Activated B cell treated with CpG ODN at 0.5 μM for 24 hours (primary cell): ENCODE results near the gene SSBP2. TPM values are rescaled to one million over a fixed set of nuclear protein-coding genes. Genes with fewer than 3 reads are reported as not detected.

ENCODE experiments used
- ATAC-seq: fragments of 200-7000 bp; cut with Tn5 transposase; one replicate; pipeline ENCODE4 v1.10.0; 2021; ENCODE audit warnings: low read depth, mild to moderate bottlenecking, moderate library complexity
- CTCF ChIA-PET: fragments of 350-600 bp; sonication (Branson Sonifier 250); formaldehyde crosslinking; loops from one replicate; lab custom pipeline; 2021; ENCODE audit warnings: antibody characterized with exemption; lab: Charles Lee
- POLR2A ChIA-PET: fragments of 350-600 bp; sonication (Branson Sonifier 250); formaldehyde crosslinking; loops from one replicate; lab custom pipeline; 2021; ENCODE audit warnings: antibody characterized with exemption; lab: Charles Lee
- DNase-seq: peaks from one replicate; pipeline ENCODE4 v3.0.0; 2022
- H3K27ac Mint-ChIP-seq: one replicate; pipeline ENCODE4 v1.8.0; 2020; ENCODE audit warnings: mixed read lengths
- H3K27me3 Mint-ChIP-seq: one replicate; pipeline ENCODE4 v1.8.0; 2021; ENCODE audit warnings: mixed read lengths
- H3K36me3 Mint-ChIP-seq: one replicate; pipeline ENCODE4 v1.8.0; 2021; ENCODE audit warnings: low read depth, mixed read lengths
- H3K4me1 Mint-ChIP-seq: one replicate; pipeline ENCODE4 v1.8.0; 2021; ENCODE audit warnings: mixed read lengths
- H3K4me3 Mint-ChIP-seq: one replicate; pipeline ENCODE4 v1.8.0; 2020; ENCODE audit warnings: mild to moderate bottlenecking, mixed read lengths
- H3K9me3 Mint-ChIP-seq: one replicate; pipeline ENCODE4 v1.8.0; 2020; ENCODE audit warnings: mixed read lengths
- CTCF ChIP-seq: fragments of 200-600 bp; IDR thresholded peaks from one replicate; pipeline ENCODE4 v1.8.0; 2022; ENCODE audit warnings: antibody characterized with exemption, mild to moderate bottlenecking
- intact Hi-C: fragments of 100-400 bp; cut with micrococcal nuclease; formaldehyde crosslinking; loops from one replicate; pipeline ENCODE4 v1.15.1; 2024
- total RNA-seq: library from RNA; stranded (reverse); gene quantifications from 2 replicates; pipeline ENCODE4 v1.2.3, GENCODE V29; 2022

The SSBP2 gene
- total RNA-seq, 1 donor from 2014 or later, result 26.2 TPM

- ATAC-seq (no peak), DNase-seq (no peak)
- ChIA-PET POLR2A (no interaction called here), CTCF (no interaction called here)
- peaks cover 2% of the 10 kb centered on the region for H3K27me3 Mint-ChIP-seq
- no peaks in the 10 kb centered on the region for H3K9me3 Mint-ChIP-seq
- intact Hi-C loops, result no loop called here
- TF ChIP-seq CTCF, result no peak
- no peaks in the 10 kb centered on the region for H3K4me1 Mint-ChIP-seq
- no peak overlapping the region for H3K4me3 Mint-ChIP-seq
- no peak overlapping the region for H3K27ac Mint-ChIP-seq
- H3K36me3 Mint-ChIP-seq, result no peaks in the 10 kb centered on the region
Measured at GRCh38 chr5:81383867-81384266, 367.0 kb downstream of the SSBP2 start.

GRCh38 chr5:81371354-81371876 is 379.5 kb downstream of the SSBP2 start:
- ChIA-PET POLR2A (no interaction called here), CTCF (no interaction called here)
- peaks cover 17% of the 10 kb centered on the region for H3K27me3 Mint-ChIP-seq
- intact Hi-C loops, result no loop called here
- H3K36me3 Mint-ChIP-seq, result no peaks in the 10 kb centered on the region
- H3K4me3 Mint-ChIP-seq, result no peak overlapping the region
- ATAC-seq (no peak), DNase-seq (no peak)
- H3K27ac Mint-ChIP-seq, result no peak overlapping the region
- no peak for TF ChIP-seq CTCF
- H3K4me1 Mint-ChIP-seq, result no peaks in the 10 kb centered on the region
- H3K9me3 Mint-ChIP-seq, result no peaks in the 10 kb centered on the region

- no peaks in the 10 kb centered on the region for H3K4me1 Mint-ChIP-seq
- CTCF ChIA-PET, result no interaction called here
- no peaks in the 10 kb centered on the region for H3K36me3 Mint-ChIP-seq
- intact Hi-C loops, result no loop called here
- no peak for TF ChIP-seq CTCF
- H3K9me3 Mint-ChIP-seq, result no peaks in the 10 kb centered on the region
- H3K27me3 Mint-ChIP-seq, result peaks cover 14% of the 10 kb centered on the region
- H3K27ac Mint-ChIP-seq, result no peak overlapping the region
- DNase-seq (no peak), ATAC-seq (no peak)
- no peak overlapping the region for H3K4me3 Mint-ChIP-seq
- POLR2A ChIA-PET, result no interaction called here
Measured at GRCh38 chr5:81370912-81371311, 380.0 kb downstream of the SSBP2 start.

- Mint-ChIP-seq H3K4me1 (no peaks in the 10 kb centered on the region), H3K27me3 (peaks cover 2% of the 10 kb centered on the region), H3K36me3 (no peaks in the 10 kb centered on the region), H3K4me3 (no peak overlapping the region), H3K9me3 (no peaks in the 10 kb centered on the region), H3K27ac (no peak overlapping the region)
- CTCF ChIA-PET, result no interaction called here
- intact Hi-C loops, result no loop called here
- POLR2A ChIA-PET, result no interaction called here
- ATAC-seq (no peak), DNase-seq (no peak)
- TF ChIP-seq CTCF, result no peak
Measured at GRCh38 chr5:81365541-81365940, 385.4 kb downstream of the SSBP2 start.

- no peaks in the 10 kb centered on the region for H3K36me3 Mint-ChIP-seq
- peaks cover 2% of the 10 kb centered on the region for H3K27me3 Mint-ChIP-seq
- no peaks in the 10 kb centered on the region for H3K9me3 Mint-ChIP-seq
- no peak overlapping the region for H3K27ac Mint-ChIP-seq
- H3K4me1 Mint-ChIP-seq, result no peaks in the 10 kb centered on the region
- ATAC-seq, result no peak
- no peak for TF ChIP-seq CTCF
- intact Hi-C loops, result no loop called here
- POLR2A ChIA-PET, result no interaction called here
- CTCF ChIA-PET, result no interaction called here
- H3K4me3 Mint-ChIP-seq, result no peak overlapping the region
- no peak for DNase-seq
Measured at GRCh38 chr5:81363093-81363871, 387.6 kb downstream of the SSBP2 start.

Other genes starting within 250 kb of the SSBP2 start
- 5.3 and 7.3 TPM in 2 replicates for gene ATG10, start 220.9 kb upstream of the SSBP2 start, total RNA-seq